ENCODE results near the gene ANK3.

ANK3 gene

DNA sequence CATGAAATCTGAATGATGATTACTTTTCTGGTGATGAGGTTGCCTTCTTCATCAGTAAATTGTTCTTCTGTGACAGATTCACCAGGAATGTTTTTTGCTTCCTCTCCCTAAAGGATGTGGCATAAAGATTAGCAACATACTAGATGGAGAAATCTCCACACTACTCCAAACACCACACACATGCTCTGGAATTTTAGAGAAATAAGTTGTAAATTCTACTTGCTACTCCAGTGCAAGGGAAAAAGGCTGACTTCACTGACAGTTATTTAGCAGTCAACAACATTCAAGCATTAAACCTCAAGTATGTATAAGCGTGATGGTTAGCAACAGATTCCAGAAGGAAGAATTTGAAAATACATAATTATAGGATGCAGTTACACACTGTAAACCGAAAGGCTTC, 345.4 kb downstream of the ANK3 start:
- Histone ChIP-seq H3K36me3 (ENCODE audit: control insufficient read depth in 1 of 2, insufficient read depth in 2 of 2, low read length in 2 of 2) (no peaks in the 10 kb centered on the region), H2BK12ac (ENCODE audit: low read length) (no peak overlapping the region), H4K91ac (ENCODE audit: low read depth, low read length) (no peak overlapping the region), H3K79me1 (ENCODE audit: low read length) (no peaks in the 10 kb centered on the region), H3K9me3 (ENCODE audit: insufficient read depth, low read depth, low read length) (no peaks in the 10 kb centered on the region), H2BK120ac (ENCODE audit: insufficient read depth, low read length, poor library complexity) (no peak overlapping the region), H3K18ac (ENCODE audit: low read length) (no peak overlapping the region), H3K23ac (ENCODE audit: low read length) (no peak overlapping the region), H2AFZ (ENCODE audit: insufficient read depth, low read length, poor library complexity) (no peak overlapping the region), H2AK5ac (ENCODE audit: low read length) (no peak overlapping the region), H2BK5ac (ENCODE audit: low read depth, low read length, poor library complexity) (no peak overlapping the region), H3K9ac (ENCODE audit: low read length) (no peak overlapping the region), H4K12ac (ENCODE audit: low read depth, low read length) (no peak overlapping the region), H3K27ac (ENCODE audit: low read depth, low read length) (no peak overlapping the region), H3K79me2 (ENCODE audit: control insufficient read depth, insufficient read depth, low read length, poor library complexity) (no peaks in the 10 kb centered on the region), H3K4me3 (ENCODE audit: low read depth, low read length) (no peak overlapping the region), H3K4me1 (ENCODE audit: control insufficient read depth in 1 of 2, insufficient read depth in 2 of 2, low read length in 2 of 2) (no peaks in the 10 kb centered on the region), H3K14ac (ENCODE audit: low read length) (no peak overlapping the region), H3K27me3 (ENCODE audit: insufficient read depth, low read length) (no peaks in the 10 kb centered on the region), H3K4me2 (ENCODE audit: low read length) (no peak overlapping the region), H3K4ac (ENCODE audit: low read depth, low read length) (no peak overlapping the region), H4K8ac (ENCODE audit: low read depth, low read length) (no peak overlapping the region)
- no peak for DNase-seq
- WGBS (ENCODE audit: extremely low coverage, insufficient coverage, insufficient read length), result no CpG with 5 or more reads among the region's 2 CpGs

DNA sequence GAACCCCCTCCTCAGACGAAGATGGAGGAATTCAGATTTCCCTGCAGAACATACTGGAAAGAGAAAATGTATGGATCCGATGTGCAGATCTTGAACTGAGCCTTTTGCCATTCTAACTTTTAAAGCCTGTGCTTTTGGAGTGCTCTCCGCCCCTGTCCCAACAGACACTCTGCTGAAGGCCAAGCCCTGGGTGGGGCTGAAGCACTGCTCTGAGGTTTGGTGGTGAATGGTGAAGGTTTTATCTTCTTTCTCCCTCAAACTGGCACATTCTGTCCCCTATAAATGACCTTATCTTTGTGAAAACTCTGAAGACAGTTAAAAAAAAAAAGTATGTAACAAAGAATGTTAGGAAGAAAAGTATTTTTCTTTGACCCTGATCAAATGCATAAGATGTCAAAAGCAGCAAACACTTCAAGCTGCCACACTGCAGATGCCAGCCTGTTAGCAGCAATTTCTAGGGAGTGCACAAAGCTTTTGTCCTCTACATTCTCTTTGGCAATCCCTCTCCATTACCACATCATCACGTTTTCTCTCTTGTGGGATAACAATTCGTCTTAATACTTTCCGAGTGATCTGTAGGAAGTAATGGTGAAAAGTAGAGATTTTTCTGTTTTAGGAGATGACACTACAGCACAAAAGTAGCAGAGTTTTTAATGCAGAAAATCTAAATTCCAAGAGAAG, 346.0 kb downstream of the ANK3 start:
- H2BK12ac ChIP-seq (ENCODE audit: low read length), result no peak overlapping the region
- H3K4me1 ChIP-seq (ENCODE audit: control insufficient read depth in 1 of 2, insufficient read depth in 2 of 2, low read length in 2 of 2), result no peaks in the 10 kb centered on the region
- no peak overlapping the region for H2BK5ac ChIP-seq (ENCODE audit: low read depth, low read length, poor library complexity)
- no peaks in the 10 kb centered on the region for H3K79me1 ChIP-seq (ENCODE audit: low read length)
- no peak overlapping the region for H4K8ac ChIP-seq (ENCODE audit: low read depth, low read length)
- no peak overlapping the region for H2AFZ ChIP-seq (ENCODE audit: insufficient read depth, low read length, poor library complexity)
- no peak for DNase-seq
- no peak overlapping the region for H3K4me2 ChIP-seq (ENCODE audit: low read length)
- peaks cover 0 to 2% of the 10 kb centered on the region in 2 experiments for H3K36me3 ChIP-seq (ENCODE audit: control insufficient read depth in 1 of 2, insufficient read depth in 2 of 2, low read length in 2 of 2)
- no peaks in the 10 kb centered on the region for H3K27me3 ChIP-seq (ENCODE audit: insufficient read depth, low read length)
- H3K14ac ChIP-seq (ENCODE audit: low read length), result no peak overlapping the region
- H3K9ac ChIP-seq (ENCODE audit: low read length), result no peak overlapping the region
- no peaks in the 10 kb centered on the region for H3K9me3 ChIP-seq (ENCODE audit: insufficient read depth, low read depth, low read length)
- no peak overlapping the region for H4K91ac ChIP-seq (ENCODE audit: low read depth, low read length)
- no peaks in the 10 kb centered on the region for H3K79me2 ChIP-seq (ENCODE audit: control insufficient read depth, insufficient read depth, low read length, poor library complexity)
- no peak overlapping the region for H3K18ac ChIP-seq (ENCODE audit: low read length)
- no peak overlapping the region for H3K27ac ChIP-seq (ENCODE audit: low read depth, low read length)
- H4K12ac ChIP-seq (ENCODE audit: low read depth, low read length), result no peak overlapping the region
- H3K4ac ChIP-seq (ENCODE audit: low read depth, low read length), result no peak overlapping the region
- H3K23ac ChIP-seq (ENCODE audit: low read length), result no peak overlapping the region
- WGBS (ENCODE audit: extremely low coverage, insufficient coverage, insufficient read length), result no CpG with 5 or more reads among the region's 6 CpGs
- H2AK5ac ChIP-seq (ENCODE audit: low read length), result no peak overlapping the region
- no peak overlapping the region for H2BK120ac ChIP-seq (ENCODE audit: insufficient read depth, low read length, poor library complexity)
- no peak overlapping the region for H3K4me3 ChIP-seq (ENCODE audit: low read depth, low read length)

DNA sequence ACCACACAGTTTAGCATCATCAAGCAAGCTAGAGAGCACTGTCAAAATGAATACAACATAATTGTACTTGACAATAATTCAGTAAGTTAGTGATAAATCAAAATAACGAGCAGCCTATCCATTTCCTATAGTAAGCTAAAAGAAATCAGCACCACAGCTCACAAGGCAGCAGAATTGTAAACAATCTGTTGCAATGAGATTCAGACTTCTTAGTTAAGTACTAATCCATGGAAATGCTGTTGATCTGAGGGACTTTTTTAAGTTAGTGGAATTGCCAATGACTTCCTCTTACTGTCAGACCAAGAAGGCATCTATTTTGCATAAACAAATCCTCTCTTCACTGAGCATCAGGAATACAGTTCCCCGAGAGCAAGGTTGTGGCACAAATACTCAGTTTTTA, 346.8 kb downstream of the ANK3 start:
- Histone ChIP-seq H3K23ac (ENCODE audit: low read length) (no peak overlapping the region), H2AFZ (ENCODE audit: insufficient read depth, low read length, poor library complexity) (no peak overlapping the region), H4K8ac (ENCODE audit: low read depth, low read length) (no peak overlapping the region), H3K4me2 (ENCODE audit: low read length) (no peak overlapping the region), H3K4ac (ENCODE audit: low read depth, low read length) (no peak overlapping the region), H3K79me1 (ENCODE audit: low read length) (no peaks in the 10 kb centered on the region), H3K4me1 (ENCODE audit: control insufficient read depth in 1 of 2, insufficient read depth in 2 of 2, low read length in 2 of 2) (no peaks in the 10 kb centered on the region), H3K18ac (ENCODE audit: low read length) (no peak overlapping the region), H2BK12ac (ENCODE audit: low read length) (no peak overlapping the region), H3K4me3 (ENCODE audit: low read depth, low read length) (no peak overlapping the region), H2AK5ac (ENCODE audit: low read length) (no peak overlapping the region), H3K14ac (ENCODE audit: low read length) (no peak overlapping the region), H3K27me3 (ENCODE audit: insufficient read depth, low read length) (no peaks in the 10 kb centered on the region), H3K36me3 (ENCODE audit: control insufficient read depth in 1 of 2, insufficient read depth in 2 of 2, low read length in 2 of 2) (peaks cover 2 to 3% of the 10 kb centered on the region in 2 experiments), H3K9me3 (ENCODE audit: insufficient read depth, low read depth, low read length) (no peaks in the 10 kb centered on the region), H3K79me2 (ENCODE audit: control insufficient read depth, insufficient read depth, low read length, poor library complexity) (no peaks in the 10 kb centered on the region), H2BK5ac (ENCODE audit: low read depth, low read length, poor library complexity) (no peak overlapping the region), H4K12ac (ENCODE audit: low read depth, low read length) (no peak overlapping the region), H4K91ac (ENCODE audit: low read depth, low read length) (no peak overlapping the region), H3K9ac (ENCODE audit: low read length) (no peak overlapping the region), H2BK120ac (ENCODE audit: insufficient read depth, low read length, poor library complexity) (no peak overlapping the region), H3K27ac (ENCODE audit: low read depth, low read length) (no peak overlapping the region)
- WGBS (ENCODE audit: extremely low coverage, insufficient coverage, insufficient read length), result no CpG with 5 or more reads among the region's 2 CpGs
- DNase-seq, result no peak

DNA sequence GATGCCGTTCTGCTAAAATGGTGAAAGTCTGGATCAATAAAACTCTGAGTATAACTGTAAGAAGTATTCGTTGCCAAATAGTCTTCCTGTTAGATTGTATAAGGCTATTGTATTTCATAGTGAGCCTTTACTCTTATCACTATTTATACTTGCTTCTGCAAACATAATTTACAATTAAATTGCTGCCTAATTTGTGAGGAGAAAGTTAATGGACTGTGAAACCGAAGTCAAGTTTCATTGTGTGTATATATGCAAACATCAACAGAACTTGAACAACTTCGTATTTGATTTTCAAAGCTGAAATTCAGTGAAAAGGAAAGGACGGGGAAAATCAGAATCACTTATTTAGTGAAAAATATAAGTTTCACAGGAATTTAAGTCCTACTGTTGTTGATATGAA, 347.4 kb downstream of the ANK3 start:
- Histone ChIP-seq H3K18ac (ENCODE audit: low read length) (no peak overlapping the region), H2BK12ac (ENCODE audit: low read length) (no peak overlapping the region), H3K27me3 (ENCODE audit: insufficient read depth, low read length) (no peaks in the 10 kb centered on the region)

More for the DNA sequence above, 347.4 kb downstream of the ANK3 start:
- H3K4ac ChIP-seq (ENCODE audit: low read depth, low read length), result no peak overlapping the region
- no peaks in the 10 kb centered on the region for H3K9me3 ChIP-seq (ENCODE audit: insufficient read depth, low read depth, low read length)
- no peaks in the 10 kb centered on the region for H3K79me2 ChIP-seq (ENCODE audit: control insufficient read depth, insufficient read depth, low read length, poor library complexity)
- WGBS (ENCODE audit: extremely low coverage, insufficient coverage, insufficient read length), result no CpG with 5 or more reads among the region's 5 CpGs
- no peak overlapping the region for H3K27ac ChIP-seq (ENCODE audit: low read depth, low read length)
- H3K4me3 ChIP-seq (ENCODE audit: low read depth, low read length), result no peak overlapping the region
- no peak overlapping the region for H4K91ac ChIP-seq (ENCODE audit: low read depth, low read length)
- no peak overlapping the region for H2AFZ ChIP-seq (ENCODE audit: insufficient read depth, low read length, poor library complexity)
- DNase-seq, result no peak
- no peaks in the 10 kb centered on the region for H3K4me1 ChIP-seq (ENCODE audit: control insufficient read depth in 1 of 2, insufficient read depth in 2 of 2, low read length in 2 of 2)
- no peak overlapping the region for H4K12ac ChIP-seq (ENCODE audit: low read depth, low read length)
- no peak overlapping the region for H4K8ac ChIP-seq (ENCODE audit: low read depth, low read length)
- no peak overlapping the region for H3K14ac ChIP-seq (ENCODE audit: low read length)
- no peak overlapping the region for H3K9ac ChIP-seq (ENCODE audit: low read length)
- H2BK120ac ChIP-seq (ENCODE audit: insufficient read depth, low read length, poor library complexity), result no peak overlapping the region
- no peak overlapping the region for H2BK5ac ChIP-seq (ENCODE audit: low read depth, low read length, poor library complexity)
- H2AK5ac ChIP-seq (ENCODE audit: low read length), result no peak overlapping the region
- no peaks in the 10 kb centered on the region for H3K79me1 ChIP-seq (ENCODE audit: low read length)
- H3K23ac ChIP-seq (ENCODE audit: low read length), result no peak overlapping the region
- H3K36me3 ChIP-seq (ENCODE audit: control insufficient read depth in 1 of 2, insufficient read depth in 2 of 2, low read length in 2 of 2), result peaks cover 2 to 4% of the 10 kb centered on the region in 2 experiments
- H3K4me2 ChIP-seq (ENCODE audit: low read length), result no peak overlapping the region

Measured in trophoblast cell (in vitro differentiated cells and primary cell).